Nucleus accumbens (tissue), 56 donors: ENCODE measurements around the gene SLC22A5.
"Not testable (repeated sequence)": the region's sequence is repeated elsewhere in the genome, so short reads cannot be mapped to it uniquely, and the experiment has no call there.

Source experiments
- DNase-seq, 56 donors: peaks; one replicate each; lab custom pipeline; 2025; lab: John Stamatoyannopoulos, UW

Gene SLC22A5

GRCh38 chr5:132425009-132425937, 55.8 kb downstream of the SLC22A5 start:
- DNase-seq, result peak in 5 of 56 donors; percentile 11 to 42 (median 27)

GRCh38 chr5:132425975-132426524, 56.5 kb downstream of the SLC22A5 start:
- no peak for DNase-seq

- DNase-seq, result peak in 4 of 56 donors; percentile 11 to 28 (median 14)
Observed at GRCh38 chr5:132426525-132427138, 57.1 kb downstream of the SLC22A5 start.

- DNase-seq, result peak in 5 of 56 donors; percentile 9 to 30 (median 22)
Observed at GRCh38 chr5:132427281-132428146, 58.0 kb downstream of the SLC22A5 start.

- no peak for DNase-seq
Observed at GRCh38 chr5:132428147-132428482, 58.6 kb downstream of the SLC22A5 start.

GRCh38 chr5:132428484-132429462, 59.3 kb downstream of the SLC22A5 start:
- no peak for DNase-seq

- no peak for DNase-seq
Observed at GRCh38 chr5:132429463-132430440, 60.2 kb downstream of the SLC22A5 start.

- no peak for DNase-seq
Observed at GRCh38 chr5:132430746-132431145, 61.2 kb downstream of the SLC22A5 start.

GRCh38 chr5:132431632-132432031, 62.1 kb downstream of the SLC22A5 start:
- DNase-seq, result no peak

- no peak for DNase-seq
Observed at GRCh38 chr5:132433141-132433540, 63.6 kb downstream of the SLC22A5 start.

- DNase-seq, result no peak
Observed at GRCh38 chr5:132434416-132435286, 65.1 kb downstream of the SLC22A5 start.

- DNase-seq, result no peak
Observed at GRCh38 chr5:132435447-132435846, 65.9 kb downstream of the SLC22A5 start.

- DNase-seq, result no peak
Observed at GRCh38 chr5:132435886-132436285, 66.4 kb downstream of the SLC22A5 start.

GRCh38 chr5:132436936-132437335, 67.4 kb downstream of the SLC22A5 start:
- no peak for DNase-seq

GRCh38 chr5:132437604-132438266, 68.2 kb downstream of the SLC22A5 start:
- peak in 18 of 56 donors; percentile 6 to 53 (median 26) for DNase-seq

- not testable (repeated sequence) for DNase-seq
Observed at GRCh38 chr5:132438267-132438645, 68.7 kb downstream of the SLC22A5 start.

- peak in 1 of 56 donors; percentile 19 for DNase-seq
Observed at GRCh38 chr5:132438917-132439316, 69.4 kb downstream of the SLC22A5 start.
